B cell (primary cell): ENCODE measurements around the gene LURAP1L. TPM values are rescaled to one million over a fixed set of nuclear protein-coding genes. Genes with fewer than 3 reads are reported as not detected.

ENCODE experiments used
- ATAC-seq: fragments of 200-7000 bp; cut with Tn5 transposase; one replicate; pipeline ENCODE4 v1.10.0; 2021; ENCODE audit warnings: low read depth, mild to moderate bottlenecking, moderate number of reproducible peaks, moderate library complexity
- CTCF ChIA-PET: fragments of 350-600 bp; sonication (Branson Sonifier 250); formaldehyde crosslinking; loops from one replicate; lab custom pipeline; 2021; ENCODE audit warnings: antibody characterized with exemption, inconsistent platforms; lab: Charles Lee
- POLR2A ChIA-PET: fragments of 350-600 bp; sonication (Branson Sonifier 250); formaldehyde crosslinking; loops from one replicate; lab custom pipeline; 2021; ENCODE audit warnings: antibody characterized with exemption; lab: Charles Lee
- DNase-seq: peaks from one replicate; pipeline ENCODE4 v3.0.0; 2013
- H2AFZ ChIP-seq: 2 replicates; pipeline ENCODE4 v1.6.1; 2012; ENCODE audit warnings: mild to moderate bottlenecking, low read depth, low read length; ENCODE audit not compliant: insufficient read depth, poor library complexity, severe bottlenecking
- H3K27ac ChIP-seq, 2 donors: 1 replicate in 1 of 2; 2 replicates in 1 of 2; pipeline ENCODE4 v1.5.1; 2012 to 2013; ENCODE audit warnings: low read length in 2 of 2, mild to moderate bottlenecking in 2 of 2, moderate library complexity in 1 of 2
- H3K27me3 ChIP-seq, 4 experiments: fragments of 200-600 bp in 1 of 4; sonication (generic) in 1 of 4; replicated peaks in 1 of 4; 1 replicate in 2 of 4; 2 replicates in 2 of 4; pipeline versions ENCODE4 v1.6.1 to v1.7.0; 2013 to 2016; ENCODE audit warnings: low read length in 3 of 4, mild to moderate bottlenecking in 2 of 4, mixed read lengths in 1 of 4, moderate library complexity in 1 of 4; ENCODE audit not compliant: insufficient read depth in 4 of 4, control insufficient read depth in 3 of 4; ENCODE audit errors: control extremely low read depth in 1 of 4
- H3K36me3 ChIP-seq, 2 experiments: replicated peaks in 1 of 2; 1 replicate in 1 of 2; 2 replicates in 1 of 2; pipeline versions ENCODE4 v1.6.1 to v1.7.1; 2013; ENCODE audit warnings: low read length in 1 of 2; ENCODE audit not compliant: insufficient read depth in 2 of 2, control insufficient read depth in 1 of 2; ENCODE audit errors: control extremely low read depth in 1 of 2, extremely low read depth in 1 of 2
- H3K4me1 ChIP-seq, 2 donors: fragments of 200-600 bp in 1 of 2; sonication (generic) in 1 of 2; 1 replicate in 1 of 2; 2 replicates in 1 of 2; pipeline versions ENCODE4 v1.5.1 to v1.6.1; 2013 to 2017; ENCODE audit warnings: low read length in 2 of 2; ENCODE audit not compliant: control insufficient read depth in 2 of 2, insufficient read depth in 2 of 2
- H3K4me2 ChIP-seq: replicated peaks from 2 replicates; pipeline ENCODE3; 2012; ENCODE audit warnings: mild to moderate bottlenecking, low read depth, low read length; ENCODE audit not compliant: poor library complexity, severe bottlenecking
- H3K4me3 ChIP-seq, 5 experiments: fragments of 200-600 bp in 1 of 5; sonication (generic) in 1 of 5; 1 replicate in 3 of 5; 2 replicates in 2 of 5; pipeline versions ENCODE4 v1.5.1 to v1.7.0; 2011 to 2016; ENCODE audit warnings: low read length in 4 of 5, mild to moderate bottlenecking in 4 of 5, low read depth in 2 of 5, control low read depth in 1 of 5, moderate library complexity in 1 of 5; ENCODE audit not compliant: insufficient read depth in 1 of 5; ENCODE audit errors: control extremely low read depth in 1 of 5, extremely low read depth in 1 of 5
- H3K79me2 ChIP-seq: fragments of 200-600 bp; sonication (generic); one replicate; pipeline ENCODE4 v1.6.0; 2016; ENCODE audit warnings: low read length; ENCODE audit not compliant: control insufficient read depth, insufficient read depth
- H3K9ac ChIP-seq: fragments of 200-600 bp; sonication (generic); 2 replicates; pipeline ENCODE4 v1.6.1; 2017; ENCODE audit warnings: mild to moderate bottlenecking, low read length, moderate library complexity
- H3K9me3 ChIP-seq, 3 donors: one replicate each; pipeline versions ENCODE4 v1.6.1 to v1.7.1; 2013; ENCODE audit warnings: low read length in 2 of 3; ENCODE audit not compliant: control insufficient read depth in 2 of 3, insufficient read depth in 1 of 3; ENCODE audit errors: control extremely low read depth in 1 of 3
- H4K20me1 ChIP-seq: 2 replicates; pipeline ENCODE4 v1.6.0; 2012; ENCODE audit warnings: mild to moderate bottlenecking, low read length; ENCODE audit not compliant: insufficient read depth, control insufficient read depth, poor library complexity, severe bottlenecking
- H3K27ac Mint-ChIP-seq: one replicate; pipeline ENCODE4 v1.8.0; 2021; ENCODE audit warnings: mixed read lengths
- H3K27me3 Mint-ChIP-seq: one replicate; pipeline ENCODE4 v1.8.0; 2021; ENCODE audit warnings: mixed read lengths
- H3K4me1 Mint-ChIP-seq: one replicate; pipeline ENCODE4 v1.8.0; 2021; ENCODE audit warnings: mixed read lengths
- H3K4me3 Mint-ChIP-seq: one replicate; pipeline ENCODE4 v1.8.0; 2021; ENCODE audit warnings: mixed read lengths
- H3K9me3 Mint-ChIP-seq: one replicate; pipeline ENCODE4 v1.8.0; 2022; ENCODE audit warnings: mixed read lengths; ENCODE audit not compliant: insufficient read depth
- CTCF ChIP-seq: fragments of 200-600 bp; IDR thresholded peaks from one replicate; pipeline ENCODE4 v1.8.0; 2022; ENCODE audit warnings: antibody characterized with exemption, mild to moderate bottlenecking
- EZH2 ChIP-seq: IDR thresholded peaks from 2 replicates; pipeline ENCODE4 v1.6.1; 2012; ENCODE audit warnings: borderline replicate concordance, low read depth, mild to moderate bottlenecking, moderate library complexity, low read length; ENCODE audit not compliant: insufficient read depth, poor library complexity, severe bottlenecking
- WGBS: methylation state at CpG from one replicate; pipeline ENCODE4 v1.1.5; 2013; ENCODE audit warnings: missing lambda C conversion rate; ENCODE audit not compliant: insufficient coverage; 5-methylcytosine and 5-hydroxymethylcytosine counted together
- intact Hi-C: fragments of 100-400 bp; cut with micrococcal nuclease; formaldehyde crosslinking; loops from one replicate; pipeline ENCODE4 v1.10.0; 2022
- polyA plus RNA-seq: library from polyadenylated mRNA; depleted of rRNA; stranded (reverse); fragments of >200 nt; gene quantifications from 2 replicates; pipeline ENCODE4 v1.2.3, GENCODE V29; 2012
- total RNA-seq, 2 donors: library from RNA; stranded (reverse); fragments of 120-200 nt in 1 of 2; gene quantifications; 1 replicate in 1 of 2; 2 replicates in 1 of 2; pipeline versions ENCODE4 v1.2.3 to v1.2.4, GENCODE V29; 2013 to 2022

The LURAP1L gene
- total and polyA plus RNA-seq, 2 donors (not counting 1 experiment from before 2014, with no cell fraction given), result not detected

- Histone ChIP-seq H3K4me3 (no peak overlapping the region), H3K36me3 (no peaks in the 10 kb centered on the region), H3K27ac (no peak overlapping the region), H3K4me2 (no peak overlapping the region), H4K20me1 (no peaks in the 10 kb centered on the region), H3K9ac (no peak overlapping the region), H2AFZ (no peak overlapping the region), H3K79me2 (no peaks in the 10 kb centered on the region), H3K9me3 (peaks cover 0 to 12% (median 0%) of the 10 kb centered on the region in 3 donors), H3K27me3 (peaks cover 0 to 22% (median 10%) of the 10 kb centered on the region in 4 experiments), H3K4me1 (peaks cover 9 to 11% of the 10 kb centered on the region in 2 donors)
- DNase-seq, result no peak
- TF ChIP-seq CTCF, result no peak
- no peak for TF ChIP-seq EZH2
- Mint-ChIP-seq H3K27ac (no peak overlapping the region), H3K4me3 (no peak overlapping the region), H3K9me3 (no peaks in the 10 kb centered on the region), H3K27me3 (peaks cover 14% of the 10 kb centered on the region), H3K4me1 (peaks cover 13% of the 10 kb centered on the region)
- ATAC-seq, result no peak
- WGBS, result no CpG with 5 or more reads among the region's 3 CpGs
- CTCF ChIA-PET, result no interaction called here
- POLR2A ChIA-PET, result no interaction called here
- intact Hi-C loops, result no loop called here
These were observed 2.9 kb upstream of the LURAP1L start for GRCh38 chr9:12771891-12772290.

GRCh38 chr9:12773562-12773961, 1.3 kb upstream of the LURAP1L start:
- H3K27me3 Mint-ChIP-seq, result peaks cover 17% of the 10 kb centered on the region
- Histone ChIP-seq H3K9me3 (peaks cover 0 to 12% (median 0%) of the 10 kb centered on the region in 3 donors), H3K9ac (no peak overlapping the region), H3K27ac (no peak overlapping the region), H3K79me2 (no peaks in the 10 kb centered on the region), H2AFZ (no peak overlapping the region), H3K36me3 (no peaks in the 10 kb centered on the region), H3K4me2 (no peak overlapping the region), H3K27me3 (peaks cover 0 to 22% (median 10%) of the 10 kb centered on the region in 4 experiments), H3K4me3 (no peak overlapping the region), H3K4me1 (peaks cover 9 to 11% of the 10 kb centered on the region in 2 donors), H4K20me1 (no peaks in the 10 kb centered on the region)
- DNase-seq (no peak), ATAC-seq (no peak)
- H3K4me1 Mint-ChIP-seq, result peaks cover 13% of the 10 kb centered on the region
- TF ChIP-seq EZH2 (no peak), CTCF (no peak)
- WGBS, result no CpG with 5 or more reads among the region's 2 CpGs
- H3K4me3 Mint-ChIP-seq, result no peak overlapping the region
- H3K9me3 Mint-ChIP-seq, result no peaks in the 10 kb centered on the region
- H3K27ac Mint-ChIP-seq, result no peak overlapping the region
- ChIA-PET CTCF (no interaction called here), POLR2A (no interaction called here)
- intact Hi-C loops, result no loop called here
